ENCODE measurements around the gene SERPINB4.

DNA sequence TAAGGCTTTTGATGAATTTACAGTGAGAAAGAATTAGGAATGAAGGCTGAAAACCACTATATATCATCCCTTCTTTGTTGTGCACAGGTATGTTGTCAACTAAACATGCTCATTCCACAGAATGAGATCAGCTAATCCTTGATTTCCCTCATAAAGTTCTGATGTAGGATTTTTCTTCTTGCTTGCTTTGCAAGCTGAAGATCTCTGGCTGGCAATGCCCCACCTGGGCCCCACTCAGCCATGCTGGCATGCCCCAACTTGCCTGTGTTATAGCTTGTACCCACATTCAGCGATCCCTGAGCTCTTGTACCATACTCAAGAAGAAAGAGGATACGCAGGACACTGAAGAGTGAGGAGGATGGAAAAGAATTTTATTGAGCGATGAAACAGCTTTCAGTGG lies 40.7 kb upstream of the SERPINB4 start:
- TF ChIP-seq, protein P1, sequence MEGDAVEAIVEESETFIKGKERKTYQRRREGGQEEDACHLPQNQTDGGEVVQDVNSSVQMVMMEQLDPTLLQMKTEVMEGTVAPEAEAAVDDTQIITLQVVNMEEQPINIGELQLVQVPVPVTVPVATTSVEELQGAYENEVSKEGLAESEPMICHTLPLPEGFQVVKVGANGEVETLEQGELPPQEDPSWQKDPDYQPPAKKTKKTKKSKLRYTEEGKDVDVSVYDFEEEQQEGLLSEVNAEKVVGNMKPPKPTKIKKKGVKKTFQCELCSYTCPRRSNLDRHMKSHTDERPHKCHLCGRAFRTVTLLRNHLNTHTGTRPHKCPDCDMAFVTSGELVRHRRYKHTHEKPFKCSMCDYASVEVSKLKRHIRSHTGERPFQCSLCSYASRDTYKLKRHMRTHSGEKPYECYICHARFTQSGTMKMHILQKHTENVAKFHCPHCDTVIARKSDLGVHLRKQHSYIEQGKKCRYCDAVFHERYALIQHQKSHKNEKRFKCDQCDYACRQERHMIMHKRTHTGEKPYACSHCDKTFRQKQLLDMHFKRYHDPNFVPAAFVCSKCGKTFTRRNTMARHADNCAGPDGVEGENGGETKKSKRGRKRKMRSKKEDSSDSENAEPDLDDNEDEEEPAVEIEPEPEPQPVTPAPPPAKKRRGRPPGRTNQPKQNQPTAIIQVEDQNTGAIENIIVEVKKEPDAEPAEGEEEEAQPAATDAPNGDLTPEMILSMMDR (IDR thresholded peaks at IDR 0.05; ENCODE audit: insufficient read depth, low read depth, low read length): no peak
- no peak for TF ChIP-seq EZH2 (IDR thresholded peaks at IDR 0.05; ENCODE audit: insufficient read depth, low read length)

Data from astrocyte (in vitro differentiated cells and primary cell).